ENCODE results near the gene DLX1. TPM values are rescaled to one million over a fixed set of nuclear protein-coding genes. Genes with fewer than 3 reads are reported as not detected.

The DLX1 gene
- total RNA-seq, 1 experiment from 2014 or later, result 3.5 TPM

DNA sequence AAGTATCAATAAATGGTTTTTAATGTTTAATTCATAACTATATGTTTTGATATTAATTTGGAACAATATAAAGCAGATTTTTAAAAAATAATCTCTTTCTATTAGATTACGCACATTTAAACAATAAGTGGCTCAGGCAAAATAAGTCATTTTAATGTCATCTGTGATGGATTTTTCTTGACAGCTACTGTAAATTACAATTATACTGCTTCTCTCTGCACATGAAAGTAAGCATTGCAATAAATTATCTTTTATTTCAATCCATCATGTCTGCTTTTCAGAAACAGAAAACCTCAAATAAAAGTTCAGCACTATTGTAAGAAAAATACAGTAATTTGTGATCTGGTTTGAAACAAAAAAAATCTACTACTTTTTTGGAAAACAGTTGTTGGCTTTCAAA is 11.1 kb upstream of the DLX1 start:
- ATAC-seq, result no peak
- TF ChIP-seq, protein P1, sequence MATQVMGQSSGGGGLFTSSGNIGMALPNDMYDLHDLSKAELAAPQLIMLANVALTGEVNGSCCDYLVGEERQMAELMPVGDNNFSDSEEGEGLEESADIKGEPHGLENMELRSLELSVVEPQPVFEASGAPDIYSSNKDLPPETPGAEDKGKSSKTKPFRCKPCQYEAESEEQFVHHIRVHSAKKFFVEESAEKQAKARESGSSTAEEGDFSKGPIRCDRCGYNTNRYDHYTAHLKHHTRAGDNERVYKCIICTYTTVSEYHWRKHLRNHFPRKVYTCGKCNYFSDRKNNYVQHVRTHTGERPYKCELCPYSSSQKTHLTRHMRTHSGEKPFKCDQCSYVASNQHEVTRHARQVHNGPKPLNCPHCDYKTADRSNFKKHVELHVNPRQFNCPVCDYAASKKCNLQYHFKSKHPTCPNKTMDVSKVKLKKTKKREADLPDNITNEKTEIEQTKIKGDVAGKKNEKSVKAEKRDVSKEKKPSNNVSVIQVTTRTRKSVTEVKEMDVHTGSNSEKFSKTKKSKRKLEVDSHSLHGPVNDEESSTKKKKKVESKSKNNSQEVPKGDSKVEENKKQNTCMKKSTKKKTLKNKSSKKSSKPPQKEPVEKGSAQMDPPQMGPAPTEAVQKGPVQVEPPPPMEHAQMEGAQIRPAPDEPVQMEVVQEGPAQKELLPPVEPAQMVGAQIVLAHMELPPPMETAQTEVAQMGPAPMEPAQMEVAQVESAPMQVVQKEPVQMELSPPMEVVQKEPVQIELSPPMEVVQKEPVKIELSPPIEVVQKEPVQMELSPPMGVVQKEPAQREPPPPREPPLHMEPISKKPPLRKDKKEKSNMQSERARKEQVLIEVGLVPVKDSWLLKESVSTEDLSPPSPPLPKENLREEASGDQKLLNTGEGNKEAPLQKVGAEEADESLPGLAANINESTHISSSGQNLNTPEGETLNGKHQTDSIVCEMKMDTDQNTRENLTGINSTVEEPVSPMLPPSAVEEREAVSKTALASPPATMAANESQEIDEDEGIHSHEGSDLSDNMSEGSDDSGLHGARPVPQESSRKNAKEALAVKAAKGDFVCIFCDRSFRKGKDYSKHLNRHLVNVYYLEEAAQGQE (IDR thresholded peaks at IDR 0.05; ENCODE audit: insufficient read depth in 1 of 2, low read depth in 2 of 2, low read length in 1 of 2), result no peak
- TF ChIP-seq SIN3A (IDR thresholded peaks at IDR 0.05; ENCODE audit: borderline replicate concordance, insufficient read depth, low read depth, low read length), result no peak
- TF ChIP-seq, protein P2, sequence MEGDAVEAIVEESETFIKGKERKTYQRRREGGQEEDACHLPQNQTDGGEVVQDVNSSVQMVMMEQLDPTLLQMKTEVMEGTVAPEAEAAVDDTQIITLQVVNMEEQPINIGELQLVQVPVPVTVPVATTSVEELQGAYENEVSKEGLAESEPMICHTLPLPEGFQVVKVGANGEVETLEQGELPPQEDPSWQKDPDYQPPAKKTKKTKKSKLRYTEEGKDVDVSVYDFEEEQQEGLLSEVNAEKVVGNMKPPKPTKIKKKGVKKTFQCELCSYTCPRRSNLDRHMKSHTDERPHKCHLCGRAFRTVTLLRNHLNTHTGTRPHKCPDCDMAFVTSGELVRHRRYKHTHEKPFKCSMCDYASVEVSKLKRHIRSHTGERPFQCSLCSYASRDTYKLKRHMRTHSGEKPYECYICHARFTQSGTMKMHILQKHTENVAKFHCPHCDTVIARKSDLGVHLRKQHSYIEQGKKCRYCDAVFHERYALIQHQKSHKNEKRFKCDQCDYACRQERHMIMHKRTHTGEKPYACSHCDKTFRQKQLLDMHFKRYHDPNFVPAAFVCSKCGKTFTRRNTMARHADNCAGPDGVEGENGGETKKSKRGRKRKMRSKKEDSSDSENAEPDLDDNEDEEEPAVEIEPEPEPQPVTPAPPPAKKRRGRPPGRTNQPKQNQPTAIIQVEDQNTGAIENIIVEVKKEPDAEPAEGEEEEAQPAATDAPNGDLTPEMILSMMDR (IDR thresholded peaks at IDR 0.05), result no peak
- no peak overlapping the region for H3K4me3 ChIP-seq (ENCODE audit: low read depth in 2 of 2, low read length in 2 of 2)
- no peaks in the 10 kb centered on the region; the same call in 1 of the 2 replicates for H3K36me3 ChIP-seq (ENCODE audit: control insufficient read depth, insufficient read depth, low read length)
- BruUV-seq (replicated peaks), result no TSS peak
- no peaks in the 10 kb centered on the region for H3K27me3 ChIP-seq (ENCODE audit: control insufficient read depth, insufficient read depth, low read length)
- no peak overlapping the region for H3K27ac ChIP-seq (ENCODE audit: low read length)
- ChIA-PET POLR2A (no interaction called here), CTCF (no interaction called here)
- intact Hi-C loops (cut with micrococcal nuclease; ENCODE audit: unreplicated experiment), result no loop called here
- in situ Hi-C loops (cut with HindIII; ENCODE audit: low pct_unique_long_range_greater_than_20kb, low sequenced_read_pairs), result no loop called here
- DNase-seq (ENCODE audit: low read depth, low spot score), result no peak
- no peaks in the 10 kb centered on the region for H3K4me1 ChIP-seq (ENCODE audit: control insufficient read depth, insufficient read depth, low read length)
- H3K9me3 ChIP-seq (ENCODE audit: control insufficient read depth, insufficient read depth, low read depth, low read length), result no peaks in the 10 kb centered on the region

GRCh38 chr2:172079416-172079815 is 5.9 kb upstream of the DLX1 start:
- ATAC-seq (no peak), DNase-seq (ENCODE audit: low read depth, low spot score) (no peak)
- H3K4me1 ChIP-seq (ENCODE audit: control insufficient read depth, insufficient read depth, low read length), result peaks cover 3% of the 10 kb centered on the region
- no peaks in the 10 kb centered on the region for H3K9me3 ChIP-seq (ENCODE audit: control insufficient read depth, insufficient read depth, low read depth, low read length)
- TF ChIP-seq SIN3A (IDR thresholded peaks at IDR 0.05; ENCODE audit: borderline replicate concordance, insufficient read depth, low read depth, low read length), result no peak
- TF ChIP-seq, protein P1 (IDR thresholded peaks at IDR 0.05; ENCODE audit: insufficient read depth in 1 of 2, low read depth in 2 of 2, low read length in 1 of 2), result no peak
- TF ChIP-seq POLR2AphosphoS5 (IDR thresholded peaks at IDR 0.05; ENCODE audit: low read depth, low read length), result no peak
- TF ChIP-seq, protein P2 (IDR thresholded peaks at IDR 0.05), result no peak
- no peak for TF ChIP-seq TCF7L2 (IDR thresholded peaks at IDR 0.05; ENCODE audit: low read depth, low read length)
- H3K27ac ChIP-seq (ENCODE audit: low read length), result no peak overlapping the region
- CTCF ChIA-PET, result interaction anchor here (0.7 kb wide), 1 partner anchor 20 kb away, joined by 3 read pairs; no protein-coding TSS in a partner anchor
- POLR2A ChIA-PET, result no interaction called here
- H3K27me3 ChIP-seq (ENCODE audit: control insufficient read depth, insufficient read depth, low read length), result no peaks in the 10 kb centered on the region
- in situ Hi-C loops (cut with HindIII; ENCODE audit: low pct_unique_long_range_greater_than_20kb, low sequenced_read_pairs) (no loop called here), intact Hi-C loops (cut with micrococcal nuclease; ENCODE audit: unreplicated experiment) (no loop called here)
- BruUV-seq (replicated peaks), result no TSS peak
- no peak overlapping the region for H3K4me3 ChIP-seq (ENCODE audit: low read depth in 2 of 2, low read length in 2 of 2)
- H3K36me3 ChIP-seq (ENCODE audit: control insufficient read depth, insufficient read depth, low read length), result no peaks in the 10 kb centered on the region

All from Panc1 (cell line).